K562 (cell line): ENCODE results near the gene HPD. TPM values are rescaled to one million over a fixed set of nuclear protein-coding genes. Genes with fewer than 3 reads are reported as not detected.

ENCODE experiments used
- ATAC-seq: fragments of 200-7000 bp; cut with Tn5 transposase; 3 replicates; pipeline ENCODE4 v1.9.1; 2020; ENCODE audit warnings: moderate library complexity
- BruUV-seq: library from RNA; stranded (reverse); fragments of 400-500 nt; replicated peaks from 2 replicates; lab custom pipeline; 2021; lab: Mats Ljungman, UMichigan
- CTCF ChIA-PET: fragments of 300-600 bp; formaldehyde crosslinking; extraction: SDS; loops from one replicate; lab custom pipeline; 2021; ENCODE audit warnings: low intra/inter-chr PET ratio; lab: Yijun Ruan, JAX
- POLR2A ChIA-PET: fragments of 300-600, 350-650 bp; sonication (Branson Sonifier 250); formaldehyde crosslinking; extraction: SDS; loops from one replicate; lab custom pipeline; 2021; ENCODE audit warnings: antibody characterized with exemption, inconsistent platforms; lab: Yijun Ruan, JAX
- DNase-seq, 4 experiments: peaks; one replicate each; pipeline versions ENCODE4 v3.0.0 to v3.0.0-alpha.2; 2011 to 2018; ENCODE audit warnings: low spot score in 3 of 4, mixed read lengths in 3 of 4; ENCODE audit errors: extremely low read depth in 1 of 4
- FAIRE-seq: peaks from 2 replicates; lab custom pipeline; 2011; peaks lifted over from hg19 to GRCh38; lab: Jason Lieb, UNC
- H2AFZ ChIP-seq: 2 replicates; pipeline ENCODE4 v1.6.0; 2011; ENCODE audit warnings: low read depth, low read length, control low read depth, inconsistent platforms
- H3K27ac ChIP-seq: fragments of 200-600 bp; 3 replicates; pipeline ENCODE4 v1.8.0; 2011; ENCODE audit warnings: low read depth, mild to moderate bottlenecking, control low read depth, inconsistent platforms, low read length, moderate library complexity, mixed read lengths; ENCODE audit errors: extremely low read depth
- H3K27me3 ChIP-seq, 2 experiments: fragments of 300-600 bp in 1 of 2; 2 replicates in 1 of 2; 3 replicates in 1 of 2; pipeline versions ENCODE4 v1.6.0 to v1.8.0; 2011; ENCODE audit warnings: inconsistent platforms in 2 of 2, low read length in 2 of 2, mild to moderate bottlenecking in 1 of 2, mixed read lengths in 1 of 2, moderate library complexity in 1 of 2; ENCODE audit not compliant: control insufficient read depth in 2 of 2, insufficient read depth in 2 of 2
- H3K36me3 ChIP-seq: fragments of 300-600 bp; 3 replicates; pipeline ENCODE4 v1.8.0; 2011; ENCODE audit warnings: mild to moderate bottlenecking, low read length, inconsistent platforms; ENCODE audit not compliant: control insufficient read depth, insufficient read depth
- H3K4me1 ChIP-seq, 2 experiments: fragments of 200-600 bp in 1 of 2; replicated peaks in 1 of 2; 2 replicates in 1 of 2; 3 replicates in 1 of 2; pipeline versions ENCODE4 v1.5.1 to v1.8.0; 2011; ENCODE audit warnings: inconsistent platforms in 2 of 2, low read length in 2 of 2, mild to moderate bottlenecking in 1 of 2, mixed read lengths in 1 of 2, moderate library complexity in 1 of 2; ENCODE audit not compliant: control insufficient read depth in 2 of 2, insufficient read depth in 2 of 2
- H3K4me2 ChIP-seq: 2 replicates; pipeline ENCODE4 v1.6.1; 2011; ENCODE audit warnings: low read length, control low read depth, inconsistent platforms, mixed read lengths; ENCODE audit not compliant: insufficient read depth
- H3K4me3 ChIP-seq: fragments of 200-600 bp; sonication (generic), shearing (Covaris generic); 2 replicates; pipeline ENCODE4 v1.5.1; 2016; ENCODE audit warnings: control low read depth, inconsistent platforms
- H3K79me2 ChIP-seq: fragments of 200-600 bp; 3 replicates; pipeline ENCODE4 v1.8.0; 2011; ENCODE audit warnings: low read length, inconsistent platforms; ENCODE audit not compliant: control insufficient read depth, insufficient read depth
- H3K9ac ChIP-seq, 2 experiments: 2 replicates each; pipeline versions ENCODE4 v1.6.0 to v1.6.1; 2011; ENCODE audit warnings: low read depth in 2 of 2, low read length in 2 of 2, control low read depth in 1 of 2, inconsistent platforms in 1 of 2, mild to moderate bottlenecking in 1 of 2, mixed read lengths in 1 of 2; ENCODE audit not compliant: insufficient read depth in 1 of 2
- H3K9me1 ChIP-seq: one replicate; pipeline ENCODE4 v1.6.0; 2011; ENCODE audit warnings: inconsistent platforms, mild to moderate bottlenecking, low read length, moderate library complexity; ENCODE audit not compliant: control insufficient read depth, insufficient read depth
- H3K9me3 ChIP-seq: replicated peaks from 2 replicates; pipeline ENCODE4 v1.5.1; 2011; ENCODE audit warnings: low read depth, low read length, inconsistent platforms; ENCODE audit not compliant: control insufficient read depth, insufficient read depth
- H4K20me1 ChIP-seq: replicated peaks from 2 replicates; pipeline ENCODE4 v1.6.1; 2011; ENCODE audit warnings: low read length, inconsistent platforms, mixed read lengths; ENCODE audit not compliant: control insufficient read depth, insufficient read depth
- ATF4 ChIP-seq: fragments of 450-650 bp; formaldehyde crosslinking; IDR thresholded peaks from 2 replicates; pipeline ENCODE4 v1.4.0; 2022; ENCODE audit warnings: mild to moderate bottlenecking, moderate library complexity
- CTBP1 ChIP-seq: fragments of 450-650 bp; IDR thresholded peaks from 2 replicates; pipeline ENCODE4 v1.6.1; 2016; ENCODE audit warnings: borderline replicate concordance
- FOSL1 ChIP-seq: fragments of 200-800 bp; sonication (Bioruptor generic); conservative IDR thresholded peaks from 2 replicates; pipeline ENCODE4 v1.6.1; 2016; ENCODE audit warnings: missing genetic modification characterization, missing compliant biosample characterization
- HEY1 ChIP-seq: fragments of 250-450 bp; sonication (Bioruptor Pico); IDR thresholded peaks from 2 replicates; pipeline ENCODE4 v1.5.0; 2020; ENCODE audit warnings: mild to moderate bottlenecking, moderate library complexity, borderline replicate concordance
- ID3 ChIP-seq, 2 experiments: fragments of 250-450 bp in 1 of 2; fragments of 450-650 bp in 1 of 2; sonication (Bioruptor Pico) in 1 of 2; IDR thresholded peaks; 2 replicates each; pipeline versions ENCODE4 v1.6.1 to v1.8.0; 2016 to 2021; ENCODE audit warnings: mild to moderate bottlenecking in 2 of 2, moderate library complexity in 2 of 2, missing compliant biosample characterization in 1 of 2, missing genetic modification characterization in 1 of 2
- MAFG ChIP-seq: fragments of 450-650 bp; conservative IDR thresholded peaks from 2 replicates; pipeline ENCODE4 v1.6.1; 2016; ENCODE audit warnings: missing genetic modification characterization, missing compliant biosample characterization
- POU5F1 ChIP-seq: fragments of 150-350 bp; IDR thresholded peaks from 2 replicates; pipeline ENCODE4 v1.6.1; 2014; ENCODE audit warnings: borderline replicate concordance, low read length, low read depth, mild to moderate bottlenecking; ENCODE audit not compliant: partially characterized antibody
- PRPF4 ChIP-seq: fragments of 200-400 bp; formaldehyde crosslinking; IDR thresholded peaks from one replicate; pipeline ENCODE4 v1.6.1; 2017; ENCODE audit warnings: low read length, low read depth, mild to moderate bottlenecking; ENCODE audit not compliant: insufficient read depth, poor library complexity, severe bottlenecking
- PTRF ChIP-seq: fragments of 450-650 bp; IDR thresholded peaks from 2 replicates; pipeline ENCODE4 v1.6.1; 2016; ENCODE audit warnings: mild to moderate bottlenecking, missing genetic modification characterization, missing compliant biosample characterization
- RBM39 ChIP-seq: fragments of 200-400 bp; formaldehyde crosslinking; optimal IDR thresholded peaks from 2 replicates; pipeline ENCODE3; 2018; ENCODE audit warnings: low read depth, low read length
- ZBTB33 ChIP-seq: sonication (generic); formaldehyde crosslinking; IDR thresholded peaks from 2 replicates; pipeline ENCODE4 v1.8.1; 2023; ENCODE audit warnings: mild to moderate bottlenecking, missing genetic modification reagents
- ZBTB7A ChIP-seq: IDR thresholded peaks from 2 replicates; pipeline ENCODE4 v1.6.1; 2011; ENCODE audit warnings: low read depth, mild to moderate bottlenecking, low read length, moderate library complexity, borderline replicate concordance; ENCODE audit not compliant: control insufficient read depth
- ZKSCAN8 ChIP-seq: fragments of 200-800 bp; sonication (Bioruptor generic); IDR thresholded peaks from 2 replicates; pipeline ENCODE4 v1.6.1; 2016; ENCODE audit warnings: missing genetic modification characterization, missing compliant biosample characterization
- ZZZ3 ChIP-seq: fragments of 450-650 bp; IDR thresholded peaks from 2 replicates; pipeline ENCODE4 v1.6.1; 2016; ENCODE audit warnings: antibody characterized with exemption, mild to moderate bottlenecking, moderate library complexity
- WGBS: fragments of 100-300 bp; shearing (Covaris generic); methylation state at CpG from one replicate; pipeline ENCODE4 v1.1.6; 2016; ENCODE audit warnings: low coverage, mixed read lengths; ENCODE audit not compliant: insufficient coverage; ENCODE audit errors: missing lambda C conversion rate; 5-methylcytosine and 5-hydroxymethylcytosine counted together
- in situ Hi-C: fragments of 300-500 bp; cut with MboI; formaldehyde crosslinking; loops from 4 replicates; pipeline ENCODE4 v1.15.0; 2018; ENCODE audit warnings: inconsistent platforms, mixed read lengths
- intact Hi-C: fragments of 100-400 bp; cut with micrococcal nuclease; formaldehyde crosslinking; loops from 2 replicates; pipeline ENCODE4 v1.14.2; 2022
- polyA plus RNA-seq, 8 experiments: library from polyadenylated mRNA; depleted of rRNA in 4 of 8; stranded (reverse) in 5 of 8; unstranded in 3 of 8; fragments of >200 nt; fragmentation: Nextera tagmentation in 2 of 8; fragmentation: Illumina TruSeq in 1 of 8; extraction: Ambion mirVana in 2 of 8; extraction: Trizol in 1 of 8; gene quantifications; 2 replicates each; pipeline versions ENCODE4 v1.2.1 to v1.2.3, GENCODE V29; 2011 to 2014; ENCODE audit warnings: inconsistent platforms in 1 of 8, missing spikeins in 1 of 8
- total RNA-seq, 7 experiments: library from RNA; depleted of rRNA in 6 of 7; stranded (reverse); fragments of >200 nt in 6 of 7; fragmentation: Illumina TruSeq in 2 of 7; extraction: Trizol in 2 of 7; gene quantifications; 2 replicates each; pipeline versions ENCODE4 v1.2.1 to v1.2.3, GENCODE V29; 2011 to 2021; ENCODE audit warnings: low replicate concordance in 1 of 7

Gene HPD
- total and polyA plus RNA-seq, 9 of the 15 experiments (the other 6 are each of a cell fraction or from before 2014, with no cell fraction given) = 0.06 to 0.29 (median 0.07) TPM; not detected in 4

GRCh38 chr12:121793440-121793837 is 65.2 kb downstream of the HPD start, which contains the start of gene RHOF (continued):
- TF ChIP-seq POU5F1 = no peak
- peak; percentile 40 for TF ChIP-seq PRPF4
- no peak for TF ChIP-seq RBM39

- DNase-seq = no peak
- Histone ChIP-seq H4K20me1 (no peaks in the 10 kb centered on the region), H3K27ac (no peak overlapping the region), H3K4me3 (no peak overlapping the region; the same call in 1 of the 2 replicates), H2AFZ (no peak overlapping the region), H3K36me3 (peaks cover 16% of the 10 kb centered on the region; the same call in 2 of the 3 replicates), H3K9me3 (no peaks in the 10 kb centered on the region), H3K9ac (peak overlapping the region in 1 of 2 experiments; percentile 94; a peak in 1 of 4 replicates), H3K27me3 (no peaks in the 10 kb centered on the region), H3K4me2 (no peak overlapping the region), H3K9me1 (no peaks in the 10 kb centered on the region), H3K79me2 (peaks cover 33% of the 10 kb centered on the region), H3K4me1 (peaks cover 24 to 77% of the 10 kb centered on the region in 2 experiments)
- WGBS = 90% methylated on average over 19 of the region's 48 CpGs
- intact Hi-C loops (loop anchor here (5.0 kb wide), 1 partner anchor 241 kb away; no protein-coding TSS in a partner anchor), in situ Hi-C loops (loop anchor here (5.0 kb wide), 2 partner anchors 101 to 241 kb away; no protein-coding TSS in a partner anchor)
- no peak for FAIRE-seq
- POLR2A ChIA-PET = interaction anchor here (0.5 to 9.4 kb wide), 6 partner anchors 8 to 117 kb away, joined by 3 to 194 read pairs (median 8); partner anchors contain the start of gene SETD1B
- no peak for ATAC-seq
- CTCF ChIA-PET = interaction anchor here (1.7 to 5.9 kb wide), 4 partner anchors 16 to 96 kb away, joined by 4 to 73 read pairs (median 50); no protein-coding TSS in a partner anchor
- BruUV-seq = no TSS peak
- TF ChIP-seq MAFG (no peak), ZBTB7A (peak; percentile 49; the same call in 1 of the 2 replicates), ZKSCAN8 (CRISPR knock-in tag) (no peak), ATF4 (CRISPR knock-in tag) (no peak), ID3 (CRISPR knock-in tag; IDR thresholded peaks at IDR 0.05) (no peak), ID3 (tag; IDR thresholded peaks at IDR 0.05) (no peak), PTRF (tag) (no peak), FOSL1 (tag) (no peak), ZZZ3 (no peak), CTBP1 (no peak), HEY1 (CRISPR knock-in tag) (no peak), ZBTB33 (peak; percentile 60; the same call in 1 of the 2 replicates)
These were observed 65.8 kb downstream of the HPD start for GRCh38 chr12:121792607-121793439.
